ENCODE data around the gene SLC39A11.

SLC39A11 gene

GRCh38 chr17:72890711-72891110 lies 201.8 kb downstream of the SLC39A11 start:
- ATAC-seq = peak; percentile 63
- TF ChIP-seq CSRNP3 (CRISPR knock-in tag; IDR thresholded peaks at IDR 0.05) (no peak), CSDC2 (CRISPR knock-in tag; IDR thresholded peaks at IDR 0.05) (no peak), ARNTL (CRISPR knock-in tag; IDR thresholded peaks at IDR 0.05; ENCODE audit: borderline replicate concordance, low read depth) (no peak), CREB5 (CRISPR knock-in tag; IDR thresholded peaks at IDR 0.05; ENCODE audit: low read depth) (no peak), ESRRG (CRISPR knock-in tag; IDR thresholded peaks at IDR 0.05) (no peak), OSR1 (CRISPR knock-in tag; IDR thresholded peaks at IDR 0.05) (no peak), TCF4 (CRISPR knock-in tag; IDR thresholded peaks at IDR 0.05; ENCODE audit: borderline replicate concordance) (no peak), TSHZ2 (CRISPR knock-in tag; IDR thresholded peaks at IDR 0.05) (no peak), ISL1 (CRISPR knock-in tag; IDR thresholded peaks at IDR 0.05) (no peak), PPARA (CRISPR knock-in tag; IDR thresholded peaks at IDR 0.05; ENCODE audit: borderline replicate concordance) (no peak), POU6F1 (CRISPR knock-in tag; IDR thresholded peaks at IDR 0.05; ENCODE audit: borderline replicate concordance, low read depth) (no peak), RARB (CRISPR knock-in tag; IDR thresholded peaks at IDR 0.05) (no peak), ZFP30 (CRISPR knock-in tag; IDR thresholded peaks at IDR 0.05) (no peak)

GRCh38 chr17:72887917-72888316 lies 204.6 kb downstream of the SLC39A11 start:
- ATAC-seq = peak; percentile 51; the same call in 2 of the 3 replicates
- no peak for TF ChIP-seq POU6F1 (CRISPR knock-in tag; IDR thresholded peaks at IDR 0.05; ENCODE audit: borderline replicate concordance, low read depth)
- no peak for TF ChIP-seq ZC3H10 (CRISPR knock-in tag; IDR thresholded peaks at IDR 0.05)
- TF ChIP-seq GLIS3 (CRISPR knock-in tag; IDR thresholded peaks at IDR 0.05) = no peak
- TF ChIP-seq PATZ1 (CRISPR knock-in tag; IDR thresholded peaks at IDR 0.05; ENCODE audit: borderline replicate concordance) = no peak
- no peak for TF ChIP-seq BACH2 (CRISPR knock-in tag; IDR thresholded peaks at IDR 0.05; ENCODE audit: borderline replicate concordance)
- TF ChIP-seq RARB (CRISPR knock-in tag; IDR thresholded peaks at IDR 0.05) = no peak
- no peak for TF ChIP-seq OSR1 (CRISPR knock-in tag; IDR thresholded peaks at IDR 0.05)
- TF ChIP-seq TCF4 (CRISPR knock-in tag; IDR thresholded peaks at IDR 0.05; ENCODE audit: borderline replicate concordance) = no peak
- no peak for TF ChIP-seq ZFP3 (CRISPR knock-in tag; IDR thresholded peaks at IDR 0.05)
- no peak for TF ChIP-seq ZNF70 (CRISPR knock-in tag; IDR thresholded peaks at IDR 0.05)
- no peak for TF ChIP-seq ZNF565 (CRISPR knock-in tag; conservative IDR thresholded peaks at IDR 0.05; ENCODE audit: low read depth)
- TF ChIP-seq TSHZ2 (CRISPR knock-in tag; IDR thresholded peaks at IDR 0.05) = no peak
- no peak for TF ChIP-seq PPARA (CRISPR knock-in tag; IDR thresholded peaks at IDR 0.05; ENCODE audit: borderline replicate concordance)
- TF ChIP-seq CSDC2 (CRISPR knock-in tag; IDR thresholded peaks at IDR 0.05) = no peak
- no peak for TF ChIP-seq CSRNP3 (CRISPR knock-in tag; IDR thresholded peaks at IDR 0.05)
- TF ChIP-seq ESRRG (CRISPR knock-in tag; IDR thresholded peaks at IDR 0.05) = no peak
- TF ChIP-seq ZFP30 (CRISPR knock-in tag; IDR thresholded peaks at IDR 0.05) = no peak

Measured in SK-N-SH treated with all-trans-retinoic acid at 6 μM for 48 hours (cell line).